CD4-positive, alpha-beta T cell (primary cell): ENCODE data around the gene COL9A1. TPM values are rescaled to one million over a fixed set of nuclear protein-coding genes. Genes with fewer than 3 reads are reported as not detected.

ENCODE experiments used
- ATAC-seq: fragments of 200-7000 bp; cut with Tn5 transposase; one replicate; pipeline ENCODE4 v1.10.0; 2022; ENCODE audit warnings: mild to moderate bottlenecking; ENCODE audit not compliant: poor library complexity
- CTCF ChIA-PET: fragments of 350-600 bp; sonication (Branson Sonifier 250); formaldehyde crosslinking; loops from one replicate; lab custom pipeline; 2021; ENCODE audit warnings: antibody characterized with exemption, inconsistent platforms; lab: Charles Lee
- POLR2A ChIA-PET: fragments of 350-600 bp; sonication (Branson Sonifier 250); formaldehyde crosslinking; loops from one replicate; lab custom pipeline; 2021; ENCODE audit warnings: antibody characterized with exemption, inconsistent platforms; lab: Charles Lee
- DNase-seq, 14 experiments: peaks; one replicate each; pipeline ENCODE4 v3.0.0-alpha.2; 2013 to 2020; ENCODE audit warnings: mixed read lengths in 2 of 14
- H3K27ac ChIP-seq, 2 donors: one replicate each; pipeline versions ENCODE4 v1.5.1 to v1.7.0; 2013; ENCODE audit warnings: low read length in 2 of 2, low read depth in 1 of 2, mild to moderate bottlenecking in 1 of 2
- H3K27me3 ChIP-seq, 2 experiments: 1 replicate in 1 of 2; 2 replicates in 1 of 2; pipeline versions ENCODE4 v1.6.1 to v1.7.0; 2013; ENCODE audit warnings: low read length in 2 of 2, control low read depth in 1 of 2, mild to moderate bottlenecking in 1 of 2, moderate library complexity in 1 of 2; ENCODE audit not compliant: insufficient read depth in 2 of 2, control insufficient read depth in 1 of 2
- H3K36me3 ChIP-seq: one replicate; pipeline ENCODE4 v1.6.1; 2013; ENCODE audit warnings: low read length, control low read depth; ENCODE audit not compliant: insufficient read depth
- H3K4me1 ChIP-seq: one replicate; pipeline ENCODE4 v1.6.1; 2013; ENCODE audit warnings: low read length, control low read depth; ENCODE audit not compliant: insufficient read depth
- H3K4me3 ChIP-seq: one replicate; pipeline ENCODE4 v1.5.1; 2013; ENCODE audit warnings: mild to moderate bottlenecking, low read length, moderate library complexity
- H3K9me3 ChIP-seq, 2 experiments: 1 replicate in 1 of 2; 2 replicates in 1 of 2; pipeline versions ENCODE4 v1.6.1 to v1.7.0; 2013; ENCODE audit warnings: low read length in 2 of 2, mild to moderate bottlenecking in 2 of 2, control low read depth in 1 of 2, moderate library complexity in 1 of 2; ENCODE audit not compliant: control insufficient read depth in 1 of 2, insufficient read depth in 1 of 2
- H3K27ac Mint-ChIP-seq: one replicate; pipeline ENCODE4 v1.8.0; 2020; ENCODE audit warnings: mixed read lengths
- H3K27me3 Mint-ChIP-seq: one replicate; pipeline ENCODE4 v1.8.0; 2021; ENCODE audit warnings: mixed read lengths
- H3K36me3 Mint-ChIP-seq: one replicate; pipeline ENCODE4 v1.8.0; 2021; ENCODE audit warnings: low read depth, mixed read lengths
- H3K4me1 Mint-ChIP-seq: one replicate; pipeline ENCODE4 v1.8.0; 2021; ENCODE audit warnings: low read depth, mixed read lengths
- H3K4me3 Mint-ChIP-seq: one replicate; pipeline ENCODE4 v1.8.0; 2020; ENCODE audit warnings: mild to moderate bottlenecking, mixed read lengths
- H3K9me3 Mint-ChIP-seq: one replicate; pipeline ENCODE4 v1.8.0; 2020; ENCODE audit warnings: mixed read lengths
- CTCF ChIP-seq: fragments of 200-600 bp; IDR thresholded peaks from one replicate; pipeline ENCODE4 v1.8.0; 2022; ENCODE audit warnings: antibody characterized with exemption, mild to moderate bottlenecking
- intact Hi-C, 2 experiments: fragments of 100-400 bp; cut with DNase I in 1 of 2; cut with micrococcal nuclease in 1 of 2; formaldehyde crosslinking; loops; one replicate each; pipeline versions ENCODE4 v1.15.1 to v1.9.0; 2023 to 2025; cut with DNase I, micrococcal nuclease
- total RNA-seq, 174 experiments: library from RNA in 2 of 174; stranded (reverse) in 2 of 174; gene quantifications; one replicate each; pipeline ENCODE4 v1.2.3 and lab custom pipeline; 2021 to 2026

COL9A1 gene
- total RNA-seq, 2 experiments from 2014 or later = not detected

- no peaks in the 10 kb centered on the region for H3K27me3 Mint-ChIP-seq
- Histone ChIP-seq H3K9me3 (no peaks in the 10 kb centered on the region), H3K27ac (no peak overlapping the region), H3K4me3 (no peak overlapping the region), H3K36me3 (no peaks in the 10 kb centered on the region), H3K4me1 (no peaks in the 10 kb centered on the region), H3K27me3 (no peaks in the 10 kb centered on the region)
- ChIA-PET POLR2A (no interaction called here), CTCF (no interaction called here)
- no peaks in the 10 kb centered on the region for H3K9me3 Mint-ChIP-seq
- no peaks in the 10 kb centered on the region for H3K4me1 Mint-ChIP-seq
- DNase-seq (no peak), ATAC-seq (no peak)
- H3K4me3 Mint-ChIP-seq = no peak overlapping the region
- H3K36me3 Mint-ChIP-seq = no peaks in the 10 kb centered on the region
- intact Hi-C loops = no loop called here
- H3K27ac Mint-ChIP-seq = no peak overlapping the region
- no peak for TF ChIP-seq CTCF
Observed at GRCh38 chr6:70186461-70186860, 116.4 kb downstream of the COL9A1 start.

GRCh38 chr6:70184723-70185122 is 118.2 kb downstream of the COL9A1 start:
- intact Hi-C loops = no loop called here

GRCh38 chr6:70183538-70183937 is 119.3 kb downstream of the COL9A1 start:
- no peak overlapping the region for H3K4me3 ChIP-seq
- no peaks in the 10 kb centered on the region for H3K27me3 ChIP-seq
- DNase-seq = no peak
- intact Hi-C loops = no loop called here
- Mint-ChIP-seq H3K27me3 (no peaks in the 10 kb centered on the region), H3K27ac (no peak overlapping the region), H3K4me3 (no peak overlapping the region), H3K9me3 (no peaks in the 10 kb centered on the region), H3K36me3 (no peaks in the 10 kb centered on the region), H3K4me1 (no peaks in the 10 kb centered on the region)
- ChIA-PET POLR2A (no interaction called here), CTCF (no interaction called here)
- no peaks in the 10 kb centered on the region for H3K36me3 ChIP-seq
- no peak for ATAC-seq
- H3K9me3 ChIP-seq = no peaks in the 10 kb centered on the region
- TF ChIP-seq CTCF = no peak
- H3K4me1 ChIP-seq = no peaks in the 10 kb centered on the region
- no peak overlapping the region for H3K27ac ChIP-seq

More at GRCh38 chr6:70184723-70185122, 118.2 kb downstream of the COL9A1 start:
- H3K36me3 ChIP-seq = no peaks in the 10 kb centered on the region
- Mint-ChIP-seq H3K36me3 (no peaks in the 10 kb centered on the region), H3K4me1 (no peaks in the 10 kb centered on the region), H3K27me3 (no peaks in the 10 kb centered on the region), H3K4me3 (no peak overlapping the region), H3K27ac (no peak overlapping the region), H3K9me3 (no peaks in the 10 kb centered on the region)
- no peak overlapping the region for H3K27ac ChIP-seq
- ATAC-seq = no peak
- CTCF ChIA-PET = no interaction called here
- no peak overlapping the region for H3K4me3 ChIP-seq
- no peaks in the 10 kb centered on the region for H3K4me1 ChIP-seq
- no peaks in the 10 kb centered on the region for H3K9me3 ChIP-seq
- no peak for TF ChIP-seq CTCF
- POLR2A ChIA-PET = no interaction called here
- DNase-seq = no peak
- no peaks in the 10 kb centered on the region for H3K27me3 ChIP-seq
